ENCODE measurements around the gene PEX6. TPM values are rescaled to one million over a fixed set of nuclear protein-coding genes. Genes with fewer than 3 reads are reported as not detected.

Gene PEX6
- total and polyA plus RNA-seq, 2 donors from 2014 or later: 18.0 to 22.6 TPM

DNA sequence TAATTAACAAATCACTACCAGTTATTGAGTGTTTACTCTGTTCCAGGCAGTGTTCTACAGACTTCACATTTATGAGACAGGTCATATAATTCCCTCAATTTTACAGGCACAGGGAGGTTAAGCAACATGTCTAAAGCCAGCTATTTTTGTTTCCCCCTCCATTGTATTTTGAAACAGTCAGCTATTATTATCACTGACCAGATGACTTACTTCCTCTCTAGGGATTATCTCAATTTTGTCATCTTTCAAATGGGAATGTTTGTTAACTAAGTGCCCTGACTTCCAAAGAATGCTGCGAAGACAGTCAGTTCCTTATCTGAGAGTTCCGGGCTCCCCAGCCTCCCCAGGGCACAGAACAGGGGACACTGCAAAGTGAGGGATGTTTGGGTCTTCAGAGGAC lies 55.3 kb downstream of the PEX6 start:
- DNase-seq (no peak), FAIRE-seq (no peak)
- no peak for TF ChIP-seq CTCF (IDR thresholded peaks at IDR 0.05; ENCODE audit: borderline replicate concordance, extremely low read depth, insufficient read depth)
- Histone ChIP-seq H3K9me3 (ENCODE audit: control insufficient read depth in 2 of 3, insufficient read depth in 1 of 3, low read length in 3 of 3) (no peaks in the 10 kb centered on the region), H3K9ac (ENCODE audit: low read length in 3 of 3) (no peak overlapping the region), H3K4me1 (ENCODE audit: control insufficient read depth in 2 of 3, insufficient read depth in 2 of 3, low read depth in 1 of 3, low read length in 3 of 3) (peaks cover 0 to 4% (median 0%) of the 10 kb centered on the region in 3 donors), H3K4me3 (ENCODE audit: low read length in 3 of 3) (no peak overlapping the region), H3K27me3 (ENCODE audit: control insufficient read depth, insufficient read depth, low read length) (no peaks in the 10 kb centered on the region), H3K36me3 (ENCODE audit: control insufficient read depth in 2 of 3, insufficient read depth in 3 of 3, low read length in 3 of 3) (no peaks in the 10 kb centered on the region), H3K27ac (ENCODE audit: low read depth in 2 of 2, low read length in 2 of 2) (no peak overlapping the region)
- intact Hi-C loops (cut with DNase I): no loop called here

GRCh38 chr6:42921801-42922200 lies 57.2 kb downstream of the PEX6 start:
- no peak overlapping the region for H3K9ac ChIP-seq (ENCODE audit: low read length in 3 of 3)
- H3K9me3 ChIP-seq (ENCODE audit: control insufficient read depth in 2 of 3, insufficient read depth in 1 of 3, low read length in 3 of 3): no peaks in the 10 kb centered on the region
- H3K4me3 ChIP-seq (ENCODE audit: low read length in 3 of 3): no peak overlapping the region
- intact Hi-C loops (cut with DNase I): no loop called here
- no peak for FAIRE-seq
- H3K27me3 ChIP-seq (ENCODE audit: control insufficient read depth, insufficient read depth, low read length): no peaks in the 10 kb centered on the region
- peak in 1 of 5 donors; percentile 3 for DNase-seq
- H3K36me3 ChIP-seq (ENCODE audit: control insufficient read depth in 2 of 3, insufficient read depth in 3 of 3, low read length in 3 of 3): no peaks in the 10 kb centered on the region
- no peak for TF ChIP-seq CTCF (IDR thresholded peaks at IDR 0.05; ENCODE audit: borderline replicate concordance, extremely low read depth, insufficient read depth)
- peaks cover 0 to 4% (median 0%) of the 10 kb centered on the region in 3 donors for H3K4me1 ChIP-seq (ENCODE audit: control insufficient read depth in 2 of 3, insufficient read depth in 2 of 3, low read depth in 1 of 3, low read length in 3 of 3)
- no peak overlapping the region for H3K27ac ChIP-seq (ENCODE audit: low read depth in 2 of 2, low read length in 2 of 2)

DNA sequence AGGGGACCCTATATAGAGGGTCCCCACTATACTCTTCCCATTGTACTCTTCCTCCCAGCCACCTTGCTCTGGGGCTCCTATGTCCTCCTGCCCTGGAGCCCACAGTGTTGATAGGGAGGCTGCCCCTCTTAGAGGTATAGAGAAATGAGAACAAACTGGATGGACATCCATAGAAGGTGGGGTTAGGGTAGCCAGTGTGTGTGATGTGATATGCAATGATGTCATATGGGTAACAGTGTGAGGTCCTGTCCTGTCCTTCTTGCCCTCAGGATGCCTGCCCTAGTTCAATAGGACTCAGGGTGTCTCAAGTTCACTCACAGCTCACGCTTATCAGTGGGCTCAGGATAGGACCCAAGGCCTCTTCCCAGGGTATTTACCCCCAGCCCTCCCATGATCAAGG lies 62.7 kb downstream of the PEX6 start:
- H3K36me3 ChIP-seq (ENCODE audit: control insufficient read depth in 2 of 3, insufficient read depth in 3 of 3, low read length in 3 of 3): no peaks in the 10 kb centered on the region
- no peak overlapping the region for H3K4me3 ChIP-seq (ENCODE audit: low read length in 3 of 3)
- H3K27ac ChIP-seq (ENCODE audit: low read depth in 2 of 2, low read length in 2 of 2): no peak overlapping the region
- no peaks in the 10 kb centered on the region for H3K9me3 ChIP-seq (ENCODE audit: control insufficient read depth in 2 of 3, insufficient read depth in 1 of 3, low read length in 3 of 3)
- DNase-seq: no peak
- H3K4me1 ChIP-seq (ENCODE audit: control insufficient read depth in 2 of 3, insufficient read depth in 2 of 3, low read depth in 1 of 3, low read length in 3 of 3): peaks cover 0 to 3% (median 0%) of the 10 kb centered on the region in 3 donors
- intact Hi-C loops (cut with DNase I): no loop called here
- FAIRE-seq: no peak
- H3K9ac ChIP-seq (ENCODE audit: low read length in 3 of 3): no peak overlapping the region
- TF ChIP-seq CTCF (IDR thresholded peaks at IDR 0.05; ENCODE audit: borderline replicate concordance, extremely low read depth, insufficient read depth): no peak
- H3K27me3 ChIP-seq (ENCODE audit: control insufficient read depth, insufficient read depth, low read length): no peaks in the 10 kb centered on the region

DNA sequence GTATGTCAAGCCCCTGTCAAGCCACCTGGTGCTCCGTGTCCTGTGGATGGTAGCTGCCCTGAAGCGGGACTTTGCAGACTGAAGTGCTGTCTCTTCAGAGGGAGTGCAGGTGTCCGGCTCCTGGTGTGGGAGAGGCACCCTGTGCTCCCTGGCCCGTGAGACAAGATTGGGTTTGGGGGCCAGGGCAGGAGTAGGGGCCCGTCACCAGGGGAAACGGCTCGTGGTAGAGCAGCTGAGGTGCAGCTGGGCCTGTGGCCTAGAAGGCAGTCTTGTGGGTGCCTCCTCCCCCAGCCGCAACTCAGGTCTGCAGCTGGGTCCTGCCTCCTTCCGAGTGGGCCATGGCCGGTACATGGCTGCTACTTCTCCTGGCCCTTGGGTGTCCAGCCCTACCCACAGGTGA lies 63.2 kb downstream of the PEX6 start, which contains the start of gene PTCRA:
PTCRA (plus strand) TSS at position 322 of the 400 bp plus-strand sequence; CDS start at position 339, 17 bp downstream.
- H3K9me3 ChIP-seq (ENCODE audit: control insufficient read depth in 2 of 3, insufficient read depth in 1 of 3, low read length in 3 of 3): no peaks in the 10 kb centered on the region
- no peak for TF ChIP-seq CTCF (IDR thresholded peaks at IDR 0.05; ENCODE audit: borderline replicate concordance, extremely low read depth, insufficient read depth)
- H3K27ac ChIP-seq (ENCODE audit: low read depth in 2 of 2, low read length in 2 of 2): no peak within 1 kb of the TSS
- FAIRE-seq (no peak), DNase-seq (no peak)
- H3K9ac ChIP-seq (ENCODE audit: low read length in 3 of 3): no peak within 1 kb of the TSS
- intact Hi-C loops (cut with DNase I): no loop called here
- no peaks in the 10 kb centered on the region for H3K36me3 ChIP-seq (ENCODE audit: control insufficient read depth in 2 of 3, insufficient read depth in 3 of 3, low read length in 3 of 3)
- no peaks in the 10 kb centered on the region for H3K27me3 ChIP-seq (ENCODE audit: control insufficient read depth, insufficient read depth, low read length)
- peaks cover 0 to 3% (median 0%) of the 10 kb centered on the region in 3 donors for H3K4me1 ChIP-seq (ENCODE audit: control insufficient read depth in 2 of 3, insufficient read depth in 2 of 3, low read depth in 1 of 3, low read length in 3 of 3)
- H3K4me3 ChIP-seq (ENCODE audit: low read length in 3 of 3): no peak within 1 kb of the TSS
